H1 (cell line): ENCODE data around the gene SUSD1. TPM values are rescaled to one million over a fixed set of nuclear protein-coding genes. Genes with fewer than 3 reads are reported as not detected.

Experiments
- CTCF ChIA-PET: fragments of 300-600 bp; sonication (Branson Sonifier 250); formaldehyde crosslinking; loops from one replicate; lab custom pipeline; 2021; ENCODE audit not compliant: partially characterized antibody; lab: Charles Lee
- POLR2A ChIA-PET: fragments of 300-600 bp; sonication (Branson Sonifier 250); formaldehyde crosslinking; loops from one replicate; lab custom pipeline; 2021; ENCODE audit warnings: inconsistent platforms; ENCODE audit not compliant: partially characterized antibody; lab: Charles Lee
- DNase-seq, 2 experiments: peaks; one replicate each; pipeline versions ENCODE4 v3.0.0 to v3.0.0-alpha.2; 2010 to 2022; ENCODE audit warnings: low spot score in 2 of 2, low read depth in 1 of 2, mixed read lengths in 1 of 2
- FAIRE-seq: peaks from 2 replicates; lab custom pipeline; 2011; peaks lifted over from hg19 to GRCh38; lab: Jason Lieb, UNC
- H2AFZ ChIP-seq: 2 replicates; pipeline ENCODE4 v1.8.1; 2012; ENCODE audit warnings: low read length, inconsistent platforms
- H2AK5ac ChIP-seq: 2 replicates; pipeline ENCODE4 v1.6.1; 2013; ENCODE audit warnings: low read depth, low read length
- H2BK120ac ChIP-seq: replicated peaks from 2 replicates; pipeline ENCODE3; 2013; ENCODE audit warnings: low read depth, low read length, inconsistent platforms
- H2BK12ac ChIP-seq: 2 replicates; pipeline ENCODE4 v1.6.1; 2013; ENCODE audit warnings: low read depth, low read length
- H2BK15ac ChIP-seq: 2 replicates; pipeline ENCODE4 v1.6.1; 2013; ENCODE audit warnings: low read length
- H2BK20ac ChIP-seq: 2 replicates; pipeline ENCODE4 v1.6.1; 2013; ENCODE audit warnings: low read length
- H2BK5ac ChIP-seq: 2 replicates; pipeline ENCODE4 v1.6.1; 2013; ENCODE audit warnings: low read depth, low read length
- H3K14ac ChIP-seq: 2 replicates; pipeline ENCODE4 v1.6.1; 2013; ENCODE audit warnings: inconsistent platforms; ENCODE audit not compliant: insufficient read length
- H3K18ac ChIP-seq: 2 replicates; pipeline ENCODE4 v1.6.1; 2013; ENCODE audit warnings: low read length; ENCODE audit errors: extremely low read depth
- H3K23ac ChIP-seq: 2 replicates; pipeline ENCODE4 v1.6.1; 2013; ENCODE audit warnings: inconsistent platforms; ENCODE audit not compliant: insufficient read length
- H3K23me2 ChIP-seq: 2 replicates; pipeline ENCODE4 v1.6.1; 2013; ENCODE audit warnings: low read depth, low read length
- H3K27ac ChIP-seq: 2 replicates; pipeline ENCODE4 v1.6.1; 2011; ENCODE audit warnings: low read depth, low read length, inconsistent platforms
- H3K27me3 ChIP-seq, 4 experiments: replicated peaks in 1 of 4; 1 replicate in 1 of 4; 2 replicates in 3 of 4; pipeline versions ENCODE4 v1.6.1 to v1.8.1; 2011 to 2013; ENCODE audit warnings: low read length in 3 of 4, mild to moderate bottlenecking in 3 of 4, inconsistent platforms in 2 of 4, mixed read lengths in 2 of 4, moderate library complexity in 1 of 4; ENCODE audit not compliant: control insufficient read depth in 3 of 4, insufficient read depth in 3 of 4; ENCODE audit errors: extremely low read depth in 1 of 4
- H3K36me3 ChIP-seq, 4 experiments: 2 replicates each; pipeline versions ENCODE4 v1.6.1 to v1.8.1; 2011 to 2013; ENCODE audit warnings: mild to moderate bottlenecking in 4 of 4, low read length in 3 of 4, moderate library complexity in 2 of 4, control low read depth in 1 of 4, inconsistent platforms in 1 of 4; ENCODE audit not compliant: insufficient read depth in 4 of 4, control insufficient read depth in 2 of 4
- H3K4ac ChIP-seq: replicated peaks from 2 replicates; pipeline ENCODE3; 2013; ENCODE audit warnings: low read length, low read depth, mixed read lengths, inconsistent platforms; ENCODE audit not compliant: insufficient read length
- H3K4me1 ChIP-seq, 4 experiments: replicated peaks in 1 of 4; 1 replicate in 1 of 4; 2 replicates in 3 of 4; pipeline versions ENCODE4 v1.6.1 to v1.8.1; 2011 to 2013; ENCODE audit warnings: low read length in 3 of 4, inconsistent platforms in 2 of 4, mixed read lengths in 1 of 4; ENCODE audit not compliant: insufficient read depth in 4 of 4, control insufficient read depth in 3 of 4
- H3K4me2 ChIP-seq, 2 experiments: 2 replicates each; pipeline versions ENCODE4 v1.6.1 to v1.8.1; 2011 to 2013; ENCODE audit warnings: low read depth in 2 of 2, low read length in 2 of 2, control low read depth in 1 of 2, inconsistent platforms in 1 of 2, mild to moderate bottlenecking in 1 of 2; ENCODE audit not compliant: insufficient read depth in 1 of 2
- H3K4me3 ChIP-seq, 4 experiments: fragments of 200-600, 300-600 bp in 1 of 4; sonication (generic), shearing (Covaris generic), sonication (Bioruptor Twin) in 1 of 4; 2 replicates each; pipeline versions ENCODE4 v1.5.1 to v1.8.1; 2011 to 2016; ENCODE audit warnings: low read length in 4 of 4, low read depth in 3 of 4, control low read depth in 2 of 4, inconsistent platforms in 2 of 4, mild to moderate bottlenecking in 2 of 4, mixed read lengths in 1 of 4, moderate library complexity in 1 of 4; ENCODE audit not compliant: insufficient read depth in 2 of 4; ENCODE audit errors: extremely low read depth in 1 of 4
- H3K56ac ChIP-seq: replicated peaks from 2 replicates; pipeline ENCODE3; 2013; ENCODE audit warnings: low read depth, mild to moderate bottlenecking, mixed read lengths, low read length, inconsistent platforms; ENCODE audit not compliant: insufficient read length
- H3K79me1 ChIP-seq: 2 replicates; pipeline ENCODE4 v1.6.1; 2013; ENCODE audit warnings: low read depth, low read length, control low read depth
- H3K79me2 ChIP-seq, 2 experiments: 2 replicates each; pipeline versions ENCODE4 v1.6.1 to v1.8.1; 2012 to 2013; ENCODE audit warnings: low read length in 2 of 2, mild to moderate bottlenecking in 2 of 2, inconsistent platforms in 1 of 2; ENCODE audit not compliant: insufficient read depth in 2 of 2, control insufficient read depth in 1 of 2
- H3K9ac ChIP-seq, 4 experiments: replicated peaks in 1 of 4; 1 replicate in 1 of 4; 2 replicates in 3 of 4; pipeline versions ENCODE4 v1.6.1 to v1.8.1; 2011 to 2013; ENCODE audit warnings: low read depth in 3 of 4, low read length in 3 of 4, control low read depth in 2 of 4, mild to moderate bottlenecking in 2 of 4, moderate library complexity in 2 of 4, inconsistent platforms in 1 of 4; ENCODE audit errors: extremely low read depth in 1 of 4
- H3K9me3 ChIP-seq, 2 experiments: 2 replicates each; pipeline versions ENCODE4 v1.6.1 to v1.8.1; 2012 to 2013; ENCODE audit warnings: mild to moderate bottlenecking in 2 of 2, moderate library complexity in 2 of 2, control low read depth in 1 of 2, inconsistent platforms in 1 of 2, low read depth in 1 of 2, low read length in 1 of 2, mixed read lengths in 1 of 2; ENCODE audit not compliant: insufficient read depth in 2 of 2
- H4K20me1 ChIP-seq, 2 experiments: replicated peaks in 1 of 2; 2 replicates each; pipeline versions ENCODE3 to v1.8.1; 2011 to 2013; ENCODE audit warnings: inconsistent platforms in 2 of 2, low read length in 2 of 2, mild to moderate bottlenecking in 1 of 2; ENCODE audit not compliant: insufficient read depth in 2 of 2, control insufficient read depth in 1 of 2
- H4K5ac ChIP-seq: 2 replicates; pipeline ENCODE4 v1.6.1; 2013; ENCODE audit warnings: low read length, low read depth, mixed read lengths, inconsistent platforms; ENCODE audit not compliant: insufficient read length
- H4K8ac ChIP-seq: 2 replicates; pipeline ENCODE4 v1.8.0; 2013; ENCODE audit warnings: mild to moderate bottlenecking, moderate library complexity, low read length, inconsistent platforms; ENCODE audit not compliant: insufficient read depth; ENCODE audit errors: extremely low read depth
- H4K91ac ChIP-seq: replicated peaks from 2 replicates; pipeline ENCODE3; 2013; ENCODE audit warnings: low read length, mixed read lengths, inconsistent platforms; ENCODE audit not compliant: insufficient read length
- CEBPB ChIP-seq: IDR thresholded peaks from 2 replicates; pipeline ENCODE4 v1.6.1; 2012; ENCODE audit warnings: low read depth, low read length
- CHD2 ChIP-seq: IDR thresholded peaks from 2 replicates; pipeline ENCODE4 v1.6.1; 2012; ENCODE audit warnings: low read length, improper control_type of control experiment
- HDAC2 ChIP-seq, 2 experiments: fragments of 300-600 bp in 1 of 2; sonication (generic) in 1 of 2; IDR thresholded peaks; 2 replicates each; pipeline ENCODE4 v1.6.1; 2011 to 2012; ENCODE audit warnings: low read depth in 2 of 2, low read length in 2 of 2, mild to moderate bottlenecking in 2 of 2, moderate library complexity in 2 of 2, borderline replicate concordance in 1 of 2, inconsistent platforms in 1 of 2
- POLR2A ChIP-seq, 2 experiments: IDR thresholded peaks; 1 replicate in 1 of 2; 2 replicates in 1 of 2; pipeline ENCODE4 v1.6.1; 2011; ENCODE audit warnings: low read depth in 2 of 2, low read length in 2 of 2, mild to moderate bottlenecking in 2 of 2; ENCODE audit errors: control extremely low read depth in 1 of 2
- RNF2 ChIP-seq: fragments of 200-900, 300-1000 bp; sonication (generic); IDR thresholded peaks from 2 replicates; pipeline ENCODE4 v1.7.1; 2016; ENCODE audit warnings: borderline replicate concordance, low read depth, mild to moderate bottlenecking, antibody characterized with exemption, low read length; ENCODE audit not compliant: poor library complexity, severe bottlenecking; ENCODE audit errors: missing control alignments
- WGBS, 2 experiments: shearing (Covaris generic) in 1 of 2; methylation state at CpG; one replicate each; pipeline versions ENCODE4 v1.1.6 to v1.1.7; 2013 to 2015; ENCODE audit warnings: low lambda C conversion rate in 2 of 2, mixed read lengths in 2 of 2, inconsistent platforms in 1 of 2, low coverage in 1 of 2, missing lambda C conversion rate in 1 of 2; ENCODE audit not compliant: insufficient replicate concordance in 2 of 2, insufficient coverage in 1 of 2, insufficient read length in 1 of 2; ENCODE audit errors: extremely low coverage in 1 of 2, missing lambda C conversion rate in 1 of 2; 5-methylcytosine and 5-hydroxymethylcytosine counted together
- polyA plus RNA-seq, 7 experiments: library from polyadenylated mRNA; depleted of rRNA in 3 of 7; stranded (reverse) in 5 of 7; unstranded in 2 of 7; fragments of >200 nt in 5 of 7; fragments of 200-250 nt in 2 of 7; gene quantifications; 1 replicate in 5 of 7; 2 replicates in 1 of 7; 4 replicates in 1 of 7; pipeline versions ENCODE4 v1.2.1 to v1.2.3, GENCODE V29; 2011 to 2013; ENCODE audit warnings: missing spikeins in 2 of 7, mixed read lengths in 2 of 7
- total RNA-seq: library from RNA; stranded (reverse); fragmentation: NEBNext Ultra II Directional; extraction: Animal tissue kit (Norgen Biotek cat#: 25700); gene quantifications from 2 replicates; pipeline ENCODE4 v1.2.1, GENCODE V29; 2021

SUSD1 gene
- total and polyA plus RNA-seq, 2 of the 8 experiments (the other 6 are each of a cell fraction or from before 2014, with no cell fraction given): 2.8 to 7.2 TPM

GRCh38 chr9:112118009-112118408, 57.1 kb downstream of the SUSD1 start:
- no peak overlapping the region for H2BK12ac ChIP-seq
- CTCF ChIA-PET: no interaction called here
- TF ChIP-seq CEBPB (no peak), CHD2 (no peak), POLR2A (IDR thresholded peaks at IDR 0.05; ENCODE audit: control extremely low read depth in 1 of 2, low read depth in 2 of 2, low read length in 2 of 2) (no peak), HDAC2 (IDR thresholded peaks at IDR 0.05; ENCODE audit: borderline replicate concordance in 1 of 2, low read depth in 2 of 2, low read length in 2 of 2) (no peak), RNF2 (no peak)
- H3K79me2 ChIP-seq: no peaks in the 10 kb centered on the region
- FAIRE-seq (no peak), DNase-seq (no peak)
- H3K79me1 ChIP-seq: no peaks in the 10 kb centered on the region
- no peak overlapping the region for H2AK5ac ChIP-seq
- H3K14ac ChIP-seq: no peak overlapping the region
- H3K4me2 ChIP-seq: no peak overlapping the region
- no peak overlapping the region for H2AFZ ChIP-seq
- POLR2A ChIA-PET: no interaction called here
- H3K18ac ChIP-seq: no peak overlapping the region
- H3K4me3 ChIP-seq: no peak overlapping the region
- no peaks in the 10 kb centered on the region for H3K23me2 ChIP-seq
- H3K56ac ChIP-seq: no peak overlapping the region
- no peaks in the 10 kb centered on the region for H3K9me3 ChIP-seq
- no peak overlapping the region for H3K23ac ChIP-seq
- no peak overlapping the region for H3K4ac ChIP-seq
- H3K27ac ChIP-seq: no peak overlapping the region
- H3K4me1 ChIP-seq: peaks cover 0 to 11% (median 2%) of the 10 kb centered on the region in 4 experiments; a peak in 2 of 7 replicates
- H3K36me3 ChIP-seq: no peaks in the 10 kb centered on the region
- H2BK120ac ChIP-seq: no peak overlapping the region
- H4K91ac ChIP-seq: no peak overlapping the region
- H2BK20ac ChIP-seq: no peak overlapping the region
- H3K9ac ChIP-seq: no peak overlapping the region
- no peaks in the 10 kb centered on the region for H3K27me3 ChIP-seq
- H4K5ac ChIP-seq: no peak overlapping the region
- no peak overlapping the region for H2BK5ac ChIP-seq
- H2BK15ac ChIP-seq: no peak overlapping the region
- H4K8ac ChIP-seq: no peak overlapping the region
- 88% methylated on average over 1 of the region's 1 CpG; no CpG with 5 or more reads in 1 of the 2 experiments for WGBS, 2 experiments
- peaks cover 0 to 1% of the 10 kb centered on the region in 2 experiments for H4K20me1 ChIP-seq
